HCT116 (cell line): ENCODE measurements around the gene PANK3. TPM values are rescaled to one million over a fixed set of nuclear protein-coding genes. Genes with fewer than 3 reads are reported as not detected.

ENCODE experiments used
- ATAC-seq: fragments of 200-7000 bp; cut with Tn5 transposase; 2 replicates; pipeline ENCODE4 v1.9.1; 2020; ENCODE audit warnings: mild to moderate bottlenecking, moderate library complexity
- BruUV-seq: library from RNA; stranded (reverse); fragments of 400-500 nt; replicated peaks from 2 replicates; lab custom pipeline; 2021; lab: Mats Ljungman, UMichigan
- CTCF ChIA-PET: fragments of 300-600 bp; sonication (Branson Sonifier 250); formaldehyde crosslinking; loops from one replicate; lab custom pipeline; 2021; ENCODE audit warnings: antibody characterized with exemption; lab: Charles Lee
- POLR2A ChIA-PET: fragments of 300-600, 350-600 bp; sonication (Branson Sonifier 250); formaldehyde crosslinking; loops from one replicate; lab custom pipeline; 2021; ENCODE audit warnings: antibody characterized with exemption; lab: Charles Lee
- RAD21 ChIA-PET, 2 experiments: fragments of 300-600 bp; sonication (Branson Sonifier 250); formaldehyde crosslinking; loops; one replicate each; lab custom pipeline; 2023; ENCODE audit warnings: low total read pairs in 2 of 2; ENCODE audit not compliant: uncharacterized antibody in 2 of 2, unreplicated experiment in 2 of 2, low non-redundant PET in 1 of 2; lab: Charles Lee
- DNase-seq: peaks from one replicate; pipeline ENCODE4 v3.0.0-alpha.2; 2010; ENCODE audit warnings: low read depth, low spot score
- H2AFZ ChIP-seq: fragments of 200-600 bp; shearing (Covaris generic), sonication (generic); 2 replicates; pipeline ENCODE4 v1.6.1; 2017; ENCODE audit warnings: low read depth, mixed run types, mixed read lengths, antibody characterized with exemption, low read length; ENCODE audit not compliant: poor library complexity, severe bottlenecking
- H3K27ac ChIP-seq: 2 replicates; pipeline ENCODE4 v1.5.1; 2012; ENCODE audit warnings: low read depth, low read length
- H3K27me3 ChIP-seq: fragments of 200-600 bp; sonication (generic); 2 replicates; pipeline ENCODE4 v1.6.1; 2016; ENCODE audit warnings: mixed run types, low read length, mixed read lengths; ENCODE audit not compliant: insufficient read depth
- H3K36me3 ChIP-seq, 2 experiments: fragments of 200-500 bp in 1 of 2; fragments of 200-600 bp in 1 of 2; sonication (Bioruptor generic) in 1 of 2; sonication (generic) in 1 of 2; 2 replicates each; pipeline versions ENCODE4 v1.5.1 to v1.6.1; 2014 to 2016; ENCODE audit warnings: low read length in 2 of 2, inconsistent platforms in 1 of 2, mixed read lengths in 1 of 2, mixed run types in 1 of 2; ENCODE audit not compliant: insufficient read depth in 2 of 2, control insufficient read depth in 1 of 2
- H3K4me1 ChIP-seq, 2 experiments: fragments of 200-600 bp in 1 of 2; sonication (generic) in 1 of 2; 2 replicates each; pipeline versions ENCODE4 v1.5.1 to v1.6.1; 2012 to 2017; ENCODE audit warnings: low read length in 2 of 2, inconsistent platforms in 1 of 2, mild to moderate bottlenecking in 1 of 2, mixed read lengths in 1 of 2, mixed run types in 1 of 2, moderate library complexity in 1 of 2; ENCODE audit not compliant: insufficient read depth in 2 of 2, control insufficient read depth in 1 of 2
- H3K4me2 ChIP-seq: fragments of 200-600 bp; sonication (generic); 2 replicates; pipeline ENCODE4 v1.6.1; 2017; ENCODE audit warnings: mixed run types, low read length, mixed read lengths
- H3K4me3 ChIP-seq, 2 experiments: fragments of 200-600 bp in 1 of 2; sonication (generic) in 1 of 2; replicated peaks in 1 of 2; 2 replicates each; pipeline ENCODE4 v1.5.1; 2011 to 2016; ENCODE audit warnings: low read length in 2 of 2, control low read depth in 1 of 2, low read depth in 1 of 2, mild to moderate bottlenecking in 1 of 2, mixed read lengths in 1 of 2, mixed run types in 1 of 2
- H3K79me2 ChIP-seq: fragments of 200-600 bp; sonication (generic); 2 replicates; pipeline ENCODE4 v1.6.1; 2017; ENCODE audit warnings: mild to moderate bottlenecking, mixed run types, low read length, moderate library complexity, mixed read lengths; ENCODE audit not compliant: insufficient read depth
- H3K9ac ChIP-seq: fragments of 200-600 bp; sonication (generic); 2 replicates; pipeline ENCODE4 v1.6.1; 2016; ENCODE audit warnings: low read length, mixed read lengths
- H3K9me2 ChIP-seq: fragments of 200-600 bp; sonication (generic), shearing (Covaris generic); 2 replicates; pipeline ENCODE4 v1.6.1; 2017; ENCODE audit warnings: mixed run types, mild to moderate bottlenecking, moderate library complexity; ENCODE audit not compliant: insufficient read depth
- H3K9me3 ChIP-seq, 2 experiments: fragments of 200-500 bp in 1 of 2; fragments of 200-600 bp in 1 of 2; sonication (Bioruptor generic) in 1 of 2; sonication (generic) in 1 of 2; 2 replicates each; pipeline ENCODE4 v1.6.1; 2014 to 2017; ENCODE audit warnings: low read length in 2 of 2, mixed read lengths in 2 of 2, inconsistent platforms in 1 of 2, low read depth in 1 of 2, mild to moderate bottlenecking in 1 of 2, mixed run types in 1 of 2, moderate library complexity in 1 of 2; ENCODE audit not compliant: control insufficient read depth in 1 of 2, insufficient read depth in 1 of 2
- H4K20me1 ChIP-seq: fragments of 200-600 bp; sonication (generic), shearing (Covaris generic); 2 replicates; pipeline ENCODE4 v1.6.1; 2017; ENCODE audit warnings: mixed run types, mild to moderate bottlenecking, moderate library complexity; ENCODE audit not compliant: insufficient read depth
- ELF1 ChIP-seq: IDR thresholded peaks from 2 replicates; pipeline ENCODE4 v1.6.1; 2012; ENCODE audit warnings: low read depth, borderline replicate concordance
- EZH2 ChIP-seq: fragments of 200-600 bp; sonication (generic); IDR thresholded peaks from 2 replicates; pipeline ENCODE4 v1.6.1; 2017; ENCODE audit warnings: antibody characterized with exemption, mixed run types
- FOSL1 ChIP-seq: IDR thresholded peaks from 2 replicates; pipeline ENCODE4 v1.6.1; 2012; ENCODE audit warnings: low read depth
- MAX ChIP-seq: IDR thresholded peaks from 2 replicates; pipeline ENCODE4 v1.6.1; 2012
- POLR2AphosphoS5 ChIP-seq: IDR thresholded peaks from 2 replicates; pipeline ENCODE4 v1.6.1; 2011; ENCODE audit warnings: mild to moderate bottlenecking, low read depth, low read length, moderate library complexity
- RAD21 ChIP-seq: IDR thresholded peaks from 2 replicates; pipeline ENCODE4 v1.6.1; 2012; ENCODE audit warnings: low read depth, mild to moderate bottlenecking
- SIN3A ChIP-seq: IDR thresholded peaks from 2 replicates; pipeline ENCODE4 v1.6.1; 2012; ENCODE audit warnings: low read depth
- SP1 ChIP-seq: IDR thresholded peaks from 2 replicates; pipeline ENCODE4 v1.6.1; 2012; ENCODE audit warnings: low read depth
- SRF ChIP-seq: IDR thresholded peaks from 2 replicates; pipeline ENCODE4 v1.6.1; 2012; ENCODE audit warnings: low read depth
- YY1 ChIP-seq: IDR thresholded peaks from 2 replicates; pipeline ENCODE4 v1.6.1; 2011; ENCODE audit warnings: low read length, low read depth, moderate library complexity, mild to moderate bottlenecking; ENCODE audit not compliant: insufficient replicate concordance; ENCODE audit errors: extremely low read depth
- ZFX ChIP-seq: fragments of 450-650 bp; IDR thresholded peaks from 2 replicates; pipeline ENCODE4 v1.6.1; 2017
- ZNF274 ChIP-seq: fragments of 200-500 bp; sonication (Bioruptor generic); IDR thresholded peaks from 2 replicates; pipeline ENCODE4 v1.6.1; 2014; ENCODE audit warnings: mild to moderate bottlenecking, low read depth, low read length, inconsistent platforms
- intact Hi-C: fragments of 100-400 bp; cut with micrococcal nuclease; formaldehyde crosslinking; loops from 2 replicates; pipeline ENCODE4 v1.10.0; 2022
- total RNA-seq: library from RNA; stranded (reverse); gene quantifications from one replicate; pipeline ENCODE4 v1.2.1, GENCODE V29; 2021; ENCODE audit not compliant: unreplicated experiment
- TF ChIP-seq, protein P1 (sequence below): IDR thresholded peaks from 2 replicates; pipeline ENCODE4 v1.6.1; 2012; ENCODE audit warnings: low read depth
- TF ChIP-seq, protein P2 (sequence below): IDR thresholded peaks from 2 replicates; pipeline ENCODE4 v1.6.1; 2012

PANK3 gene
- total RNA-seq, 1 experiment from 2014 or later: 56.5 TPM

GRCh38 chr5:168562279-168562678 is 16.9 kb downstream of the PANK3 start (continued):
- TF ChIP-seq, protein P1, sequence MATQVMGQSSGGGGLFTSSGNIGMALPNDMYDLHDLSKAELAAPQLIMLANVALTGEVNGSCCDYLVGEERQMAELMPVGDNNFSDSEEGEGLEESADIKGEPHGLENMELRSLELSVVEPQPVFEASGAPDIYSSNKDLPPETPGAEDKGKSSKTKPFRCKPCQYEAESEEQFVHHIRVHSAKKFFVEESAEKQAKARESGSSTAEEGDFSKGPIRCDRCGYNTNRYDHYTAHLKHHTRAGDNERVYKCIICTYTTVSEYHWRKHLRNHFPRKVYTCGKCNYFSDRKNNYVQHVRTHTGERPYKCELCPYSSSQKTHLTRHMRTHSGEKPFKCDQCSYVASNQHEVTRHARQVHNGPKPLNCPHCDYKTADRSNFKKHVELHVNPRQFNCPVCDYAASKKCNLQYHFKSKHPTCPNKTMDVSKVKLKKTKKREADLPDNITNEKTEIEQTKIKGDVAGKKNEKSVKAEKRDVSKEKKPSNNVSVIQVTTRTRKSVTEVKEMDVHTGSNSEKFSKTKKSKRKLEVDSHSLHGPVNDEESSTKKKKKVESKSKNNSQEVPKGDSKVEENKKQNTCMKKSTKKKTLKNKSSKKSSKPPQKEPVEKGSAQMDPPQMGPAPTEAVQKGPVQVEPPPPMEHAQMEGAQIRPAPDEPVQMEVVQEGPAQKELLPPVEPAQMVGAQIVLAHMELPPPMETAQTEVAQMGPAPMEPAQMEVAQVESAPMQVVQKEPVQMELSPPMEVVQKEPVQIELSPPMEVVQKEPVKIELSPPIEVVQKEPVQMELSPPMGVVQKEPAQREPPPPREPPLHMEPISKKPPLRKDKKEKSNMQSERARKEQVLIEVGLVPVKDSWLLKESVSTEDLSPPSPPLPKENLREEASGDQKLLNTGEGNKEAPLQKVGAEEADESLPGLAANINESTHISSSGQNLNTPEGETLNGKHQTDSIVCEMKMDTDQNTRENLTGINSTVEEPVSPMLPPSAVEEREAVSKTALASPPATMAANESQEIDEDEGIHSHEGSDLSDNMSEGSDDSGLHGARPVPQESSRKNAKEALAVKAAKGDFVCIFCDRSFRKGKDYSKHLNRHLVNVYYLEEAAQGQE: no peak

GRCh38 chr5:168557389-168557788 is 21.8 kb downstream of the PANK3 start:
- Histone ChIP-seq H3K4me3 (no peak overlapping the region), H3K36me3 (peaks cover 38 to 45% of the 10 kb centered on the region in 2 experiments; a peak in 3 of 4 replicates), H3K4me2 (no peak overlapping the region)
- no peak for ATAC-seq
- BruUV-seq: no TSS peak
- TF ChIP-seq POLR2AphosphoS5: no peak
- TF ChIP-seq MAX: no peak
- no peak for TF ChIP-seq RAD21
- no peak for TF ChIP-seq SIN3A
- no peak for TF ChIP-seq EZH2
- no peak for TF ChIP-seq ZFX
- no peak for TF ChIP-seq SP1
- no peak for TF ChIP-seq ELF1
- no peak for TF ChIP-seq YY1
- TF ChIP-seq, protein P2, sequence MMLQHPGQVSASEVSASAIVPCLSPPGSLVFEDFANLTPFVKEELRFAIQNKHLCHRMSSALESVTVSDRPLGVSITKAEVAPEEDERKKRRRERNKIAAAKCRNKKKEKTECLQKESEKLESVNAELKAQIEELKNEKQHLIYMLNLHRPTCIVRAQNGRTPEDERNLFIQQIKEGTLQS: no peak
- TF ChIP-seq, protein P1: no peak
- TF ChIP-seq SRF: no peak
- TF ChIP-seq FOSL1: no peak
- no peak for TF ChIP-seq ZNF274
- TF ChIP-seq, all 23 proteins: peak for 0
- H3K9me3 ChIP-seq: no peaks in the 10 kb centered on the region
- RAD21 ChIA-PET: no interaction called here
- POLR2A ChIA-PET: no interaction called here
- H3K4me1 ChIP-seq: no peaks in the 10 kb centered on the region
- H4K20me1 ChIP-seq: no peaks in the 10 kb centered on the region
- H2AFZ ChIP-seq: no peak overlapping the region
- DNase-seq: no peak
- H3K27ac ChIP-seq: no peak overlapping the region
- H3K9ac ChIP-seq: no peak overlapping the region
- intact Hi-C loops: no loop called here
- no peaks in the 10 kb centered on the region for H3K27me3 ChIP-seq
- H3K79me2 ChIP-seq: peaks cover 17% of the 10 kb centered on the region
- no peaks in the 10 kb centered on the region for H3K9me2 ChIP-seq
- CTCF ChIA-PET: no interaction called here
